K562 treated with DMSO at 1 percent for 24 hours (cell line): ENCODE results near the gene MMP12. TPM values are rescaled to one million over a fixed set of nuclear protein-coding genes. Genes with fewer than 3 reads are reported as not detected.

Experiments
- total RNA-seq: library from RNA; unstranded; fragments of 300-600 nt; gene quantifications from 2 replicates; pipeline ENCODE4 v1.2.3, GENCODE V29; 2022; ENCODE audit warnings: low read depth; ENCODE audit not compliant: insufficient read depth

MMP12 gene
- not detected in 2 replicates for total RNA-seq

DNA sequence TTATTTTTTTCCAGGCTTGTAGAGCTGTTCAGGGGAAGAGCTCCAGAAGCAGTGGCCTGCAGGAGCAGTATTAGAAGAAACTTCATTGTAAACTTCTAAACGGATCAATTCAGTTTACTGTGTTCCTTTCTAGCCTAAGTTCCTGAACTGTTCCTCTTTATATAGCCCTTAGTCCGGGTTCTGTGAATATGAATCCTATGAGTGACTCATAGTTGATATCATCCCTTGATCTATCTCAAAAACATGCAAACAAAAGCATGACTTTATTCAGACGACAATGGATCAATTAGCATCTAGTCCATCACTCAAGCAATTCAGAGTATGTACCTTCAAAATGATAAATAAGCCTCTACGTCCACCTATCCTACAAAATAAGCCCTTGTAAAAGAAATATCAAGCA is at the start of gene MMP12:
Gene MMP12 (minus strand): TSS at position 131 of the 400 bp plus-strand sequence. CDS start 45 bp downstream, at position 86.

DNA sequence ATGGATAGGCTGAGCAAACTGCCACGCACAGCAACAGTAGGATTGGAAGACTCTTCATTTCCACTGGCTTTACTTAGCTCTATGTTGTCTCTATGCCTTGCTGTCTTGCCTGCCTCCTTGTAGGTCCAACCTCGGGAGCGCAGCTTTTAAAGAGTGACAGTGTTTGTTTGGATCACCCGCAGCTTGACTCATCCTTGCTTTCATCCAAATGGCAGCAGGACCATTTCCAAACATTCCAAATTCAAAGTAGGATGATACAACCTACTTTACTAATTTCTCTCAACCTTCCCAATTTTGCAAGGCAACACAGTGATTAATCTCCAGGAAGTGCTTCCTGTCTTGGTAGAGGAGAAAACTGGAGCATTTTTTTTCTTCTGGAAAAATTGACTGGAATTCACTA is 31.3 kb downstream of the MMP12 start, which contains the start of gene MMP3:
Gene MMP3 (minus strand): TSS at position 121 of the 400 bp plus-strand sequence. CDS start 63 bp downstream, at position 58.

Other genes starting within 250 kb of the MMP12 start
- not detected in 2 replicates for gene MMP20, start 249.7 kb downstream of the MMP12 start, total RNA-seq
- not detected in 2 replicates for gene MMP27, start 169.2 kb downstream of the MMP12 start, total RNA-seq
- gene MMP8, start 150.0 kb downstream of the MMP12 start, total RNA-seq = not detected in 2 replicates
- not detected in 2 replicates for gene MMP10, start 94.4 kb downstream of the MMP12 start, total RNA-seq
- gene MMP1, start 76.8 kb downstream of the MMP12 start, total RNA-seq = not detected in 2 replicates
- not detected in 2 replicates for gene MMP3, start 31.4 kb downstream of the MMP12 start, total RNA-seq
- gene MMP13, start 80.8 kb upstream of the MMP12 start, total RNA-seq = not detected in 2 replicates
- gene DCUN1D5, start 217.2 kb upstream of the MMP12 start, total RNA-seq = 51.5 and 66.4 TPM in 2 replicates
- gene DYNC2H1, start 234.4 kb upstream of the MMP12 start, total RNA-seq = 0.21 and 0.57 TPM in 2 replicates